Measurements from ENCODE around the gene RSPH1. TPM values are rescaled to one million over a fixed set of nuclear protein-coding genes. Genes with fewer than 3 reads are reported as not detected.

RSPH1 gene
- total RNA-seq, 1 donor from 2014 or later = 0.42 TPM

DNA sequence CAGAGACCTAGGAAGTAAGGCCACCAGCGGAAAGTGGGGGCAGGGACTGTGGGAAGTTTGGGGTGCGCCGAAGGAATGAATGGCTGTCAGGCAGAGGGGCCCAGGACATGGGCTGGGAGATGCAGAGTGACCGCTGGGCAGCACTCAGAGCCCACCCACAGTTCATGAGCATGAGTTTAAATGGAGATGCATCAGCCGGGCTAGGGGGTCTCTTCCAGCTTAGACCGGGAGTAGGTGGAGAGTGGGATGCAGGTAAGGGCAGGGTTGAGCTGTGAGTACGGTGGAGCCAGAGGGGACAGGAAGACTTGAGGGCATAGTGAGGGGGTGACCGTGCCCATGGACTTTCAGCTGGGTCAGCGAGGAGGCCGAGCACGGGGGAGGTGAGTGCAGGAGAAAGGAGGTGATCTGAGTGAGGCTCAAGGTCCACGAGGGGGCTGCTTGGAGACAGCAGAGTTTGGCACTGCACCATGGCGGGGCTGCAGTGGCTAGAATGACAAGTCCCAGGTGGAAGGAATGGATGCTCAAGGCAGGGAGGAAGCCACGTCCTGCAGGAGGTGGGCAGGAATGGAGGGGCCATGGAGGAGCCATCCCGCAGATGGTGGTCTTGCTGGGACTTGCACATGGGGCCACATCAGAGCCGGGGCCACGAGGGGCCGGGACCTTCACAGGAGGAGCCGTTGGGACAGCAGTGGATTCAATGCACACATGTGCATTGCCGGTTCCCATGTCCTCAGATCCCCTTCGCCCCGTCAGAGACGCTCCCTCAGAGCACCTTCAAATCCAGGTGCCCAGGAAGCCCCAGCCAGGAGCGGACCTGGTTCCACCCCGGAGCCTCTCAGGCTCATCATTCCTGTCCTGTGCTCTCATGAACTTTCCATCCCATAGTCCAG is 57.5 kb downstream of the RSPH1 start:
- TF ChIP-seq, protein P1, sequence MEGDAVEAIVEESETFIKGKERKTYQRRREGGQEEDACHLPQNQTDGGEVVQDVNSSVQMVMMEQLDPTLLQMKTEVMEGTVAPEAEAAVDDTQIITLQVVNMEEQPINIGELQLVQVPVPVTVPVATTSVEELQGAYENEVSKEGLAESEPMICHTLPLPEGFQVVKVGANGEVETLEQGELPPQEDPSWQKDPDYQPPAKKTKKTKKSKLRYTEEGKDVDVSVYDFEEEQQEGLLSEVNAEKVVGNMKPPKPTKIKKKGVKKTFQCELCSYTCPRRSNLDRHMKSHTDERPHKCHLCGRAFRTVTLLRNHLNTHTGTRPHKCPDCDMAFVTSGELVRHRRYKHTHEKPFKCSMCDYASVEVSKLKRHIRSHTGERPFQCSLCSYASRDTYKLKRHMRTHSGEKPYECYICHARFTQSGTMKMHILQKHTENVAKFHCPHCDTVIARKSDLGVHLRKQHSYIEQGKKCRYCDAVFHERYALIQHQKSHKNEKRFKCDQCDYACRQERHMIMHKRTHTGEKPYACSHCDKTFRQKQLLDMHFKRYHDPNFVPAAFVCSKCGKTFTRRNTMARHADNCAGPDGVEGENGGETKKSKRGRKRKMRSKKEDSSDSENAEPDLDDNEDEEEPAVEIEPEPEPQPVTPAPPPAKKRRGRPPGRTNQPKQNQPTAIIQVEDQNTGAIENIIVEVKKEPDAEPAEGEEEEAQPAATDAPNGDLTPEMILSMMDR (IDR thresholded peaks at IDR 0.05; ENCODE audit: partially characterized antibody, unreplicated experiment) = no peak
- Mint-ChIP-seq H3K36me3 (ENCODE audit: unreplicated experiment) (no peaks in the 10 kb centered on the region), H3K27ac (ENCODE audit: unreplicated experiment) (no peak overlapping the region), H3K9me3 (ENCODE audit: unreplicated experiment) (peaks cover 3% of the 10 kb centered on the region), H3K4me1 (ENCODE audit: low read depth, unreplicated experiment) (no peaks in the 10 kb centered on the region), H3K27me3 (ENCODE audit: unreplicated experiment) (peaks cover 1% of the 10 kb centered on the region), H3K4me3 (ENCODE audit: unreplicated experiment) (no peak overlapping the region)
- no peak for DNase-seq

DNA sequence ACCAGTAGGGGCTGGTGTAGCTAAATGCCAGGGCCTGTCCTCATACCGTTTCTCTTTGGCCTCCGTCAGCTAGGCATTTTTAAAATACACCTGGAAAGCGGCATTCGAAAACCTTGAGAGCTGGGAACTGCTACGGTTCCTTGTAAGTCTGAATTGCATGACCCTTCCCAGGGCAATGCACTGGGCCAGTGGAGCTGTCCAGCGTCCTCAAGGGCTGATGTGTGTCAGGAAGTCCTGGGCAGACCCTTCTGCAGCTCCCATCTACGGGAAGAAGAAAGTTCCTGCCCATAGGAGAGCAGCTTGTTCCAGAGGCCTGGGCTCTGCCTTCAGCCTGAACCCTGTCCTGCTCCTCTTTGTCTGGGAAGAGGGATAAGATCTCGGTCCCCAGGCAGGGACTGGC is 58.2 kb downstream of the RSPH1 start:
- peaks cover 1% of the 10 kb centered on the region for H3K9me3 Mint-ChIP-seq (ENCODE audit: unreplicated experiment)
- H3K27ac Mint-ChIP-seq (ENCODE audit: unreplicated experiment) = no peak overlapping the region
- no peak overlapping the region for H3K4me3 Mint-ChIP-seq (ENCODE audit: unreplicated experiment)
- H3K4me1 Mint-ChIP-seq (ENCODE audit: low read depth, unreplicated experiment) = no peaks in the 10 kb centered on the region
- TF ChIP-seq, protein P1 (IDR thresholded peaks at IDR 0.05; ENCODE audit: partially characterized antibody, unreplicated experiment) = no peak
- no peak for DNase-seq
- H3K36me3 Mint-ChIP-seq (ENCODE audit: unreplicated experiment) = no peaks in the 10 kb centered on the region
- H3K27me3 Mint-ChIP-seq (ENCODE audit: unreplicated experiment) = peaks cover 1% of the 10 kb centered on the region

DNA sequence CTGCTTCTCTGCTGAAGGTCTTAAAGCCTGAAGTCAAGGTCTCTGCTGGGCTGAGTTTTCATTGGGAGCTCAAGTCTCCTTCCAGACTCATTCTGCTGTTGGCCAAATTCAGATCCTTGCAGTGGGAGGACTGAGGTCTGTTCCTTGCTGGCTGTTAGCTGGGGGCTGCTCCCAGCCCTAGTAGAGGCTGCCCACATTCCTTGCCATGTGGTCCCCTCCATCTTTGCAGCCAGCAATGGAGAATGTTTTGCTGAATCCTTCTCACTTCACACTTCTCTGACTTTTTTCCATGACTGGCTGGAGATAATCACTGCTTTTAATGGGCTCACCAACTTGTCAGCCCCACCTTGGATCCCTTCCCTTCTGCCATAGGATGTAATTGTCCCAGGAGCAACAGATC is 59.1 kb downstream of the RSPH1 start:
- Mint-ChIP-seq H3K4me1 (ENCODE audit: low read depth, unreplicated experiment) (no peaks in the 10 kb centered on the region), H3K27me3 (ENCODE audit: unreplicated experiment) (peaks cover 1% of the 10 kb centered on the region), H3K27ac (ENCODE audit: unreplicated experiment) (no peak overlapping the region), H3K36me3 (ENCODE audit: unreplicated experiment) (peaks cover 6% of the 10 kb centered on the region), H3K9me3 (ENCODE audit: unreplicated experiment) (peaks cover 1% of the 10 kb centered on the region), H3K4me3 (ENCODE audit: unreplicated experiment) (no peak overlapping the region)
- TF ChIP-seq, protein P1 (IDR thresholded peaks at IDR 0.05; ENCODE audit: partially characterized antibody, unreplicated experiment) = no peak
- DNase-seq = no peak

DNA sequence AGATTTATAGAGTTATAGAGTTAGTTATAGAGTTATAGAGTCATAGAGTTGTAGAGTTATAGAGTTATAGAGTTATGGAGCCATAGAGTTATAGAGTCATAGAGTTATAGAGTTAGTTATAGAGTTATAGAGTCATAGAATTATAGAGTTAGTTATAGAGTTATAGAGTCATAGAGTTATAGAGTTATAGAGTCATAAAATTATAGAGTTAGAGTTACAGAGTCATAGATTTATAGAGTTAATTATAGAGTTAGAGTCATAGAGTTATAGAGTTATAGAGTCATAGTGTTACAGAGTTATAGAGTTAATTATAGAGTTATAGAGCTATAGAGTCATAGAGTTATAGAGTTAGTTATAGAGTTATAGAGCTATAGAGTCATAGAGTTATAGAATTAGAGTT is 60.2 kb downstream of the RSPH1 start:
- Mint-ChIP-seq H3K27ac (ENCODE audit: unreplicated experiment) (no peak overlapping the region), H3K4me1 (ENCODE audit: low read depth, unreplicated experiment) (no peaks in the 10 kb centered on the region), H3K27me3 (ENCODE audit: unreplicated experiment) (peaks cover 5% of the 10 kb centered on the region), H3K4me3 (ENCODE audit: unreplicated experiment) (no peak overlapping the region), H3K9me3 (ENCODE audit: unreplicated experiment) (peaks cover 1% of the 10 kb centered on the region), H3K36me3 (ENCODE audit: unreplicated experiment) (peaks cover 11% of the 10 kb centered on the region)
- TF ChIP-seq, protein P1 (IDR thresholded peaks at IDR 0.05; ENCODE audit: partially characterized antibody, unreplicated experiment) = no peak
- no peak for DNase-seq

DNA sequence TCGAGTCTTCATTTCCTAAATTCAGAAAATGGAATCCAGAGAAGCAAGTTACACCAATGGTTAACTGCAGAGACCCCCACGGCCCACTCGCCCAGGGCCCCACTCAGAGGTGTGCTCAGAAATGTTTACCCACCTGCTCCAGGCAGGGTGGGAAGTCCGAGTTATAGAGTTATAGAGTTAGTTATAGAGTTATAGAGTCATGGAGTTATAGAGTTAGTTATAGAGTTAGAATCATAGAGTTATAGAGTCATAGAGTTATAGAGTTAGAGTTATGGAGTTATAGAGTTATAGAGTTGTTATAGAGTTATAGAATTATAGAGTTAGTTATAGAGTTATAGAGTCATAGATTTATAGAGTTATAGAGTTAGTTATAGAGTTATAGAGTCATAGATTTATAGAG is 60.6 kb downstream of the RSPH1 start:
- DNase-seq = no peak
- no peak overlapping the region for H3K4me3 Mint-ChIP-seq (ENCODE audit: unreplicated experiment)
- H3K4me1 Mint-ChIP-seq (ENCODE audit: low read depth, unreplicated experiment) = no peaks in the 10 kb centered on the region
- H3K36me3 Mint-ChIP-seq (ENCODE audit: unreplicated experiment) = peaks cover 11% of the 10 kb centered on the region
- H3K9me3 Mint-ChIP-seq (ENCODE audit: unreplicated experiment) = no peaks in the 10 kb centered on the region
- no peak overlapping the region for H3K27ac Mint-ChIP-seq (ENCODE audit: unreplicated experiment)
- TF ChIP-seq, protein P1 (IDR thresholded peaks at IDR 0.05; ENCODE audit: partially characterized antibody, unreplicated experiment) = no peak
- H3K27me3 Mint-ChIP-seq (ENCODE audit: unreplicated experiment) = peaks cover 5% of the 10 kb centered on the region
